GM13977 (cell line): ENCODE results near the gene CMIP.

Source experiments
- DNase-seq: peaks from one replicate; pipeline ENCODE4 v3.0.0; 2012; ENCODE audit warnings: low spot score
- CTCF ChIP-seq: IDR thresholded peaks from 2 replicates; pipeline ENCODE4 v1.5.1; 2012; ENCODE audit warnings: mild to moderate bottlenecking, control low read depth; ENCODE audit not compliant: insufficient read depth; ENCODE audit errors: extremely low read depth, missing control alignments
- in situ Hi-C: fragments of 300-500 bp; cut with MboI; formaldehyde crosslinking; loops from one replicate; pipeline ENCODE4 v1.12.0; 2022; ENCODE audit warnings: low sequenced_read_pairs, low pct_unique_long_range_greater_than_20kb, mixed read lengths, inconsistent platforms; ENCODE audit not compliant: unreplicated experiment

Gene CMIP

GRCh38 chr16:81692021-81692420 lies 247.4 kb downstream of the CMIP start:
- no peak for TF ChIP-seq CTCF
- in situ Hi-C loops, result no loop called here
- DNase-seq, result no peak

- in situ Hi-C loops, result no loop called here
- no peak for TF ChIP-seq CTCF
- DNase-seq, result no peak
These were observed 248.0 kb downstream of the CMIP start for GRCh38 chr16:81692571-81692970.

- no peak for DNase-seq
- in situ Hi-C loops, result no loop called here
- TF ChIP-seq CTCF, result no peak
These were observed 248.6 kb downstream of the CMIP start for GRCh38 chr16:81693041-81693743.

GRCh38 chr16:81693744-81694303 lies 249.2 kb downstream of the CMIP start:
- in situ Hi-C loops, result no loop called here
- TF ChIP-seq CTCF, result no peak
- no peak for DNase-seq

- TF ChIP-seq CTCF, result no peak
- in situ Hi-C loops, result no loop called here
- no peak for DNase-seq
These were observed 250.1 kb downstream of the CMIP start for GRCh38 chr16:81694494-81695280.

GRCh38 chr16:81695321-81696165 lies 250.9 kb downstream of the CMIP start:
- TF ChIP-seq CTCF, result no peak
- in situ Hi-C loops, result no loop called here
- no peak for DNase-seq
